NCI-H2029 treated with DMSO at 0.1 percent for 48 hours (cell line): ENCODE data around the gene SLBP.

Experiments
- DNase-seq: peaks from one replicate; lab custom pipeline; 2025; lab: John Stamatoyannopoulos, UW

Gene SLBP

GRCh38 chr4:1653776-1654175, 58.3 kb downstream of the SLBP start:
- no peak for DNase-seq

GRCh38 chr4:1652088-1652487, 60.0 kb downstream of the SLBP start:
- DNase-seq, result no peak

GRCh38 chr4:1651609-1652008, 60.5 kb downstream of the SLBP start:
- DNase-seq, result no peak

DNA sequence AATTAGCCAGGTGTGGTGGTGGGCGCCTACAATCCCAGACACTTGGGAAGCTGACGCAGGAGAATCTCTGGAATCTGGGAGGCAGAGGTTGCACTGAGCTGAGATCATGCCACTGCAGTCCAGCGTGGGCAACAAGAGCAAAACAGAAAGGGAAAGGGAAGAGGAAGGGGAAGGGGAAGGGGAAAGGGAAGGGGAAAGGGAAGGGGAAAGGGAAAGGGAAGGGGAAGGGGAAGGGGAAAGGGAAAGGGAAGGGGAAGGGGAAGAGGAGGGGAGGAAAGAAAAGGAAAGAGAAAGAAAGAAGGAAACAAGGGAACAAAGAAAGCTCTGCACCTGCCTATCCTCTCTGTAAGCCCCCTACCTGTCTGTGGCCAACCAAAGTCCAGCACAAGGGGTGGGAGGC, 63.2 kb downstream of the SLBP start:
- no peak for DNase-seq

- DNase-seq, result no peak
Observed at GRCh38 chr4:1647432-1647831, 64.7 kb downstream of the SLBP start.

- DNase-seq, result no peak
Observed at GRCh38 chr4:1646690-1647089, 65.4 kb downstream of the SLBP start.

- DNase-seq, result no peak
Observed at GRCh38 chr4:1644891-1645657, 67.0 kb downstream of the SLBP start.

DNA sequence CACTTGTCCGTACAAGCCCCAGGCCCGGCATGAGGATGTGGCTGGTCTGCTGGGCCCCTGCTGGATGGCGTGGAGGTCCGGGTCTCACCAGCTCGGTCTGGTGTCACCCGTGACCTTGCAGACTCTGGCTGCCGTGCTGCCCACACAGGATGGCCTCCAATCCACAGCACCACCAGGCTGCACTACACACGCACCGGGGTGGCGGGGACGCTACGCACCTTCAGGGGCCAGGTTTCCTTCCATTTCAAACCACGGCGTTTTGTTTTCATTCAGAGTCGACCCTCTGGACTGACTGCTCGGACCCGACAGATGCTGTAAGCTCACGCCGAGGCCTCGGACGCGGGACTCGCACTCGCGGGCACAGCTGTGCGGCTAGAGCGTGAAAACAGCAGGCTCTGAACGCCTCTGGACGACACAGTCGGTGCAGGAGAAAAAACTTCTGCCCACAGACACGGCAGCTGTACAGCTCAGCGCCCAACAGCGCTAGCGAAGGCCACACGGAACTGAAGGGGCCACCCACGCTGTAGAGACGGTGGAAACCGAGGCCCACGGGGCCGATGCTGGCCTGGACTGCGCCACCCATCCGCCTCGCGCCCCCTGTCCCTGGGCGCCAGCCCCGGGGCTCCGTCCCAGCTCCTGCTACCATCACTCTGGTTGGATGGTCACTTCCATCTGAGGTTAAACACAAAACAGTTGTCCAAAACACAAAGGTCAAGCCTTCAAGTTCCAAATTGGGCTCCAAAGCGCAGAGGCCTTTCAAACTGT, 68.0 kb downstream of the SLBP start:
- no peak for DNase-seq
